ENCODE results near the gene SLC25A41.

SLC25A41 gene

DNA sequence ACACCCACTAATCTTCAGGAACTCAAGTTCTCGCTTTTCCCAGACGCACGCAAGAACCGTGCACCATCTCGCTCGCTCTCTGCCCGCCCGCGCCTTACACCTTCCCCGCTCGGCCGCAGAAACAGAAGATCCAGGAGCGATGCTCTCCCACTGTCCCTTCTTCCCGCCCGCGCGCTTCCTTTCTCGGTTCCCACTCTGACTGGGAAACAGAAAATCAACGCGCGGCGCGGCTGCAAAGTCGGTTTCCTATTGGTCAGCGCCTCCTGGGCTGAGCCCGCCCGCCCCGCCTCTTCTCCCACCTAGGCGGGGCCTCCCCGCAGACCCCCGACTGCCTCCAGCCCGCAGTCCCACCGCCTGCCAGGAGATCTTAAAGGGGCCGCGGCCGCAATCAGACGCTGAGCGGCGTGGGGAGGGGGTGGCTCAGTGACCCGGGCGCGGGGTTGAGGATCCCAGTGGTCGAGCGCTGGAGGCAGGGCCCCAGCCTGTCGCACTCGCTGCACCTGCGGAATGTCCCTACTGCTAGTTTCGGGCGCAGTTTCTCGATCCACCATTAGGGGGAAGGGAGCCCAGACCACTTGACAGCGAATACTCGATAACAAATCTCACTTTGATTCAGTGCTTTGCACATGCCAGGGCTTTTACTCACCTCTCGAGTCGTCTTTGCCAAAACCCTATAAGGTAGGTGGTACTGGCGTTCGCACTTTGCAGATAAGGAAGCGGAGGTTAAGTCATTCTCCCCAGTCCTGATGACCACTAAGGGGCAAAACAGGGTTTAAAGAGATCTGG lies 26.7 kb upstream of the SLC25A41 start:
- peak; percentile 45 to 99 (median 96) for DNase-seq

DNA sequence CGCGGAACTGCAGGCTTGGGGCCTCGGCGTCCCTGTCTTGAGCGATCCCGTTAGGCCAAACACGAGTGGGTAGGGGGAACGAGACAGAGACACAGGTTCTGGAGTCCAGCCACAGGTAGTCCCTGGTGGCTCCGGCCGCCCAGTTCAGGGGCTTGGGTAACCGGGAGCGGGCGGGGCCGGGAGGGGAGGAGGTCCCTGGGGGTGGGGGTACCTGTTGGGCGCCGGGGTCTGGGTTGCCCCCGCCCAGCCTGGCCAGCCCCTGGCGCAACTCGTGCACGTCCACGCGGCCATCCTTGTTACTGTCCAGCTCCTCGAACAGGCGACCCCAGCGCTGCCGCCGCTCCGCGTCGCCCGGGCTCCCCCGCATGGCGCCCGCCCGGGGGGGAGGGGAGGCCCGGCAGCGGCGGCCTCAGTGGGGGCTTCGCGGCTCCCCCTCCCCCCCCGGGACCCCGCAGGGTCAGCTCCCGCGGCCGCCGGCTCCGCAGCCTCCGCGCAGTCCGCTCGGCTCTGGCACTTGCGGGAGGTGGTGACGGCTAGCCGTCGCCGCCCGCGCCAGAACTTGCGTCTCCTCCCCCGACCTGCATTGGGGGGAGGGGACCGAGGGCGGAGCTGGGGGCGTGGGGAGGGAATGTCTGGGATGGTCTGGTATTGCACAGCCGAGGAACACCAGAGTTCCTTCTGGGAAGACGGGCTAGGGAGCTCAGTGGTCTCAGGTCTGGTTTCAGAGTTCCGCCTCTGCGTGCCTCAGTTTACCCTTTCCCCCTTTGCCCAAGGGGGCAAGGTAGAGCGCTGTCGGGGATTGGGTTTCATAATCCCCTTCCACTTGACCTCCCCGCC lies 25.9 kb upstream of the SLC25A41 start, which contains the start of gene SLC25A23:
Gene SLC25A23 (minus strand): TSS at position 531 of the 837 bp plus-strand sequence. CDS start 164 bp downstream, at position 367.
- DNase-seq: peak in 46 of 51 donors; percentile 25 to 91 (median 63)

DNA sequence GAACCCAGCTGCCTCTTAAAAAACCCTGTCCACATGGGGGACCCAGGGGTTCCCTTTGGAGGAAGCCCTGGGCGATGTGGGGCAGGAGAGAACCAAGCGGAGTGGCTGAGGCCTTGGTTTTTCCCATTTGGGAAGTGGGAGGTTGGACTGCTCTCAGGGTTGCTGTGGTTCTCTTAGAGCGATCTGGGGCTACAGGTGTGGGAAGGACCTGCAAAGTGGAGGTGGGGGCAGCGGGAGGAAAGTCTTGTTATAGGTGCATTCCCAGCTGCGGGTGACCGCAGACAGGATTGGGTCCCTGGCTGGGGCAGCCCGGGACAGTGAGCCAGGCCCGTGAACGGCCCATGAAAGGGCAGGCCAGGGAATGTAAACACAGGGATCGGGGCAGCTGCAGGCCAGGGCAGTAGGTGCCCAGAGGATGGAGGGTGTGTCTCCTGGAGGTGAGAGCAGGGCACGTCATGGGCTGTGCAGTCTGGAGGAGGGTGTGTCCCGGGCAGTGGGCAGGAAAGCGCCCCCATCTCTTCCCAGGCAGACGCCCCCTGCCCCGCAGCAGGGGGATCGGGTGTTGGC lies 25.2 kb upstream of the SLC25A41 start:
- peak in 2 of 51 donors; percentile 2 to 6 for DNase-seq

DNA sequence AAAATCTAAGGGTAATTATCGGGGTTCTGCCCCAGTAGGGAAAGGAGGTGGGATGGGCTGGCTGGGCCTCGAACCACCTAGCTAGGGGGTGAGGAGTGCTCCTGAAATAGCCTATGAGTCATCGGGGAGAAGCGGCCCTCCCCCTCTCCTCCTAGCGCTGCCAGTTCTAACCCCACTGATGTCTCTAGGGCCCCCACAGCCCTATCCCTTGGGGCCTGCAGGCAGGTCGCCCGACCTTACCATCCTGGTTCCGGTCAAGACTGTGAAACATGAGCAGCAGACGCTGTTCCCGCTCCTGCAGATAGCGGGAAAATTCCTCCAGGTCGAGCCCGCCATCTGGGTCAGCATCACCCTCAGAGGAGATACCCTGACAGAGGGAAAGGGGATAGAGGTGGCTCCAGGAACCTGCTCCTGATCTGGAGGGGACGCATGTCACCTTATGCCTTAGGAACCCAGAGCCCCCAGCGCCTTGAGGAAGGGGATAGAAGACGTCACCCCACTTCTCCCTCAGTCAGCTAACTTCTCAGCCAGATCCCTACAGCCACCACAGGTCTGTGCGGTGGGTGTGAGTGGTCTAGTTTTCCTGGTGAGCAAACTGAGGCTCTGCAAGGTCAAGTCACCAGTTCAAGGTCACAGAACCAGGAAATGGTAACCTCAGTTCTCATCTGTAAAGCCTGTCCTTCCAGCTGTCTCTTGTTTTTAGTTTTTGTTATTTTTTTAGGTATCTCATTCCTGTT lies 24.6 kb upstream of the SLC25A41 start:
- DNase-seq: no peak

DNA sequence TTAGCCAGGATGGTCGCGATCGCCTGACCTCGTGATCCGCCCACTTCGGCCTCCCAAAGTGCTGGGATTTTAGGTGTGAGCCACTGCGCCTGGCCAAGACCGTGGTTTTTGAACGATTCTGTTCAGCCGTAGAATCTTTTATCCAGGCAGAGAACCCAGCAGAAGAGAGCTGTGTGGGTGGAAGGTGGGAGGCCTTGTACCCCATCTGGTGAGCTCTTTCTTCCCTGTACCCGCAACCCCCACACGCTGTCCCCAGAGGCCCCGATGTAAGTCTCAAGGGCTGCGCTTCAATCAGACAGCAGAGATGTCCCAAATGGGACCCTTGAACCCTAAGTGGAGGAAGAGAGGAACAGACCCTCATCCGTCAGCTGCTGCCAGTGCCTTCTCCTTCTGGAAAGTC lies 22.4 kb upstream of the SLC25A41 start:
- DNase-seq: no peak

DNA sequence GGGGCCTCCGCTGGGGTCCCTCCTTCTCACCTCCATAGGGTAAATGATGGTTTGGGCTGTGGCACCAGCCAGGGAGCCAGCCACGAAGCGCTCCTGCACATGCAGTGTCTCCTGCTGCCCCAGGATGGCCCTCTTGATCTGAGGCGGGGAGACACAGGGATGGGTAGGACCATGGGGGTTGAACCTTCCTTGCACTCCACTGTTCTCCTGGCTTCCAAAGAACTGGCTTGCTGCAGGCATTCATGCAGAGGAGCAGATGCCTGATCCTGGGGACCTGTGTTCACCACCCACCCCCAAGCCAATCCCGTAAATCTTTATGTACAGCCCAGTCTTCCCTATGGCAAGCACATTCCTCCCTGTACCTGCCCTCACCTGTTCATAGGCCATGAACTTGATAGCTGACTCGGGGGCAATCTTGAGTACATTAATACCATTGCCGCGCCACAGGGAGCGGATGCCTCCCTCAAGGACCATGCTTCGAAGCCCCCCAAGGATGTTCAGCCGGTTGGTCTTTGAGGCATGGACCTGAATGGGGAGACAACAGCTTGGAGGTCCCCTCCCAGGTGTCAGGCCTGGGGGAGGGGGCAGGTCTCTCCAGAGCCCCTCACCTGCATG lies 20.5 kb upstream of the SLC25A41 start:
- DNase-seq: no peak

DNA sequence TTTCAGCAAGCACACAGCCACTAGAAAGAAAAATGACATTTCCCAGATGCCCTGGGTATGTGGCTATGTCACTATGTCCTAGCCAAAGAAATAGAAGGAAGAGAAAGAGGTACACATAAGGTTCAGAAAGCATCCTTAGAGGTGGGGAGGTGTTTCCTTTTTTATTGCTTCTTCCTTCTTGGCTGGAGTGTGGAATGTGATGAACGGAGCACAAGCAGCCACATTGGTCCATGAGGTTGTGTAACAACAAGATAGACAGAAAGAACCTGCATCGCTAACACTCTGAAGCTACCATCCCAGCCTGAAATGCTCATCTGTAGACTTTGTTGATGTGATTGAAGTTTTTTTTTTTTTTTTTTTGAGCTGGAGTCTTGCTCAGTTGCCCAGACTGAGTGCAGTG lies 19.3 kb upstream of the SLC25A41 start:
- DNase-seq: no peak

DNA sequence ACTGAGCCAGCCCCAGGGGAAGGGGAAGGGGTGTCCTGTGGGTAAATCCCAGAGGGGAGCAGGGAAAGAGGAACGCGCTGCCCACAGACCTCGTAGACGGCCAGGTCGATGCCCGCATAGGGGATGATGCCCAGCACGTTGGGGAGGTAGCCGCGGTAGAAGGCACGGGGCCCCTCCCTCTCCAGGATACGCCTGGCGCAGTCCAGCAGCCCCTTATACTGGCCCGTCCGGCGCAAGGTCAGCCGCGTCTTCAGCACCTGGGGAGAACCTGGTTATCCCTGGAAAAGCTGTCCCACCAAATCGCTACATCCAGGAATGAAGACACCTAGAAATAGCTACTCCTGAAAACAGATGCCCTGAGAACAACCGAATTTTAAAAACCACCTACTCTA lies 18.7 kb upstream of the SLC25A41 start:
- no peak for DNase-seq

DNA sequence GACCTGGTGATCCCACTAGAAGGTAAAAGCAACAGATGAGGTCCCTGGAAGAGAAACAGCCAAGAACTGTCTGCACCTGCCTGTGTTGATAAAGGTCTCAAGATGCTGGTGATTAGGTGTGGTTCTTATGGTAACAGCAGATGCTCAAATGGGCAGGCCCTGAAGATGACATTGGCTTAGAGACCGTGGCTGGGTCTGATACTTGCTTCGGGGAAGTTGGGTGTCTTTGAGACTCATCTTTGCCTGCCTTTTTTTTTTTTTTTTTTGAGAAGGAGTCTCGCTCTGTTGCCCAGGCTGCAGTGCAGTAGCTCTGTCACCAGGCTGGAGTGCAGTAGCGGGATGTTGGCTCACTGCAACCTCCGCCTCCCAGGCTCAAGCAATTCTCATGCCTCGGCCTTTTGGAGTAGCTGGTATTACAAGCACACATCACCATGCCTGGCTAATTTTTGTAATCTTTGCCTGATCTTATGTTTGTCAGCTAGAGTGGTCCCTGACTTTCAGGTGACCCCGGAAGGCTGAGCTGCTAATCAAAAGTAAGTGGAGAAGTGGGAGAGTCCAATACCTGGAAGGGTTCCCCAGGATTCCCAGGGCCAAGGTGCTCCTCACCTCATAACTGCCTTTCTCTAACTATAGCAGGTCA lies 18.1 kb upstream of the SLC25A41 start:
- no peak for DNase-seq

DNA sequence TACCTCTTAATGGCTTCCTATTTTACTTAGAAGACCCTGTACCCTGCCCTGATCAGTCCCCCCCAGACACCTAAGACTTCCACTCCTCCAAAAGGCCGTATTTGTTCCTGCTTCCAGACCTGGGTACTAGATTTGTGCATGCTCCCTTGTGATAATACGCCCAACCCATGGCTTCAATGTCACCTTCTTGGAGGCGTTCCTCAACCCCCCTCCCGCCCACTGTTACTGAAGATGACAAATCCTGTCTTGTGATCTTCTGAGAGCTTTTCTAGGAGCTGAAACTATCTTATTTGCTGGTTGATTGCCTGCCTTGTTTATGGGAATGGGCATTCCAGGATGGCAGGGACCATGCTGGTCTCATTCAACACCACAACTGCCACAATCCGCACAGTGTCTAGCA lies 16.6 kb upstream of the SLC25A41 start:
- peak in 1 of 51 donors; percentile 39 for DNase-seq

DNA sequence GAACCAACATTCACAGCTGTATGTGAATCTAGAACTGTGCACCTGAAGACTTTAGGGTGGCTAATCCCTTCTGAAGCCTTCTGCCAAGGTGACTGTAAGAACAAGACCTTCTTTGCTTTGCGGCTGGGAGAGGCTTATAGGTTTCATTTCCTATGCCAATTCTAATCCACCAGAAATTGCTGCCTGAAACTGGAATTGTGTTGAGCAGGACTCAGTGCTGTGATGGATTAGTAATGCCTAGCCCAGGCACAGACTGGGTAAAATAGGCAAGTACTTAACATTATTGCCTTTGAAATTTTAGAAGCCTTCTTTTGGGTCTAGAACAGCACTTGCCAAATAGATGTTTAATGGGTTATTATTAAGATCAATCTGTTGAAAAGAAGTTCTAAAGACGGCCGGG lies 14.5 kb upstream of the SLC25A41 start:
- DNase-seq: no peak

DNA sequence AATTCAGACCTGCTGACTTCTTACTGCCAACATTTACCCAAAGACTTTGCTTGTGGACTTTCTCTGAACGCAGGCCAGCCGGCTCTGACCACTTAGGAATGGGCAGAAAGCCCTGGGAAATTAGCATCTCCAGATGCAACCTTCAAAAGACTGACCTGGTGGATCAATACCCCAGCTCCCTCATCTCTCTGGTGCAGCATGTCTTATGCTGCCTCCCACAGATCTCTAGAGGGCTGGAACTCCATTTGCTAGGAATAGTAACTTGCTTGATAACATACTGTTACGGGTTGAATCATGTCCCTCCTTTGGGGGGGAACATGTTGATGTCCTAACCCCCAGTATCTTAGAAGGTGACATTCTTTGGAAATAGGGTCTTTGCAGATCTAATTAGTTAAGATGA lies 12.9 kb upstream of the SLC25A41 start:
- DNase-seq: no peak

DNA sequence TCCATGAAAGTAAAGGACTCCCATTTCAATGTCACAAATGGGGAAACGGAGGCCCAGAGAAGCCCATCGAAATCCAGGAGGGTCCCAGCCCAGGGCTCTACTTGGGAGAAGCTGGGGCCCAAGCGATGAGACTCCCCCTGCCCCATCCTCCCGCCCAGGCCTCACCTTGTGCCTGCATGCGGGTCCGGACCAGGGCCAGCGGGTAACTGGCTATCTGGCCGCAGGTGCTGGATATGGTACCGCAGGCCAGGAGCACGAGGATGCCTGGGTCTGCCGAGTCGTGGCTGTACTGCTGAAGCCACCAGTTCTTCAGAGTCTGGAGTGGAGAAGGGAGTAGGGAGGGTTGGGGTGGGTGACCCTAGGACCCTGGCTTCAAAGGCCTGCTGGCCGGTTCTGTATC lies 10.4 kb upstream of the SLC25A41 start:
- DNase-seq: no peak

DNA sequence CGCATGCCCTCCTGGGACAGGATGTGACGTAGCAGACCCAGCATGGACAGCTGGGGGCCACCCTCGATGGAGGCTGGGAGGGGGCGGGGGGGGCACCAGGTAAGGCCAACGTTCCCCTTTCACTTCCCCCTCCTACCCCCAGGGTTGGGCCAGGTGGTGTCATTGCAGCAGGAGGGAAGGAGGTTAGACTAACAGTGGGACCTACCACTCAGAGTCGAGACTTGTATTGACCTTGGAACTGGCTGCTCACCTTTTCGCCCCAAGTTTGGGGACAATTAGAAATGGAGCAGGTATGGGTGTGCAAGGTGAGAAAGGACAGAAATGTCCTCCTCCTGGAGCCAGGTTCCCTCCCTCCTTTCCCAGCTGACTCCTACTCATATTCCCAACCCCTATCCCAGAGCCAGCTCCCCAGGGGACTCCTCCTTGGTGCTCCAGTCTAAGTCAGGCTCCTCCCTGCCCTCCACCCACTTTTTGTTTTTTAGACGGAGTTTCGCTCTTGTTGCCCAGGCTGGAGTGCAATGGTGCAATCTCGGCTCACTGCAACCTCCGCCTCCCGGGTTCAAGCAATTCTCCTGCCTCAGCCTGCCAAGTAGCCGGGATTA lies 8.6 kb upstream of the SLC25A41 start:
- DNase-seq: no peak

DNA sequence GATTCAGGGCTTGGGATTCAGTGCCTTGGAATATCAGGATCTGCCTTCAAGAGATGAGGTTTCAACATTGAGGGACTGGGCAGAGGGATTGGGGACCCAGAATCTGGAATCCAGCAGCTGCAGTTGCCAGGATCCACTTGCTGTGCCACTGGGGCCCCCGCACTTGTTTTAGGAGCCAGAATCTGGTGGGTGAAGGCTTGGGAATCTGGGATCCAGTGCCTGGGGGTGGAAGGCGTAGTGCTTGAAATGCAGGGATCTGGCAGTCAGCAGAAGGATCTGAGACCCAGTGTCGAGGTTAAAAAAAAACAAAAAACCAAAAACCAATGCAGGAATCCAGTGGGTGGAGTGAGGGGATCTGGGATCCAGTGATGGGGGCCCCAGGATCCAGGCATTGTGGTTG lies 7.3 kb upstream of the SLC25A41 start:
- no peak for DNase-seq

DNA sequence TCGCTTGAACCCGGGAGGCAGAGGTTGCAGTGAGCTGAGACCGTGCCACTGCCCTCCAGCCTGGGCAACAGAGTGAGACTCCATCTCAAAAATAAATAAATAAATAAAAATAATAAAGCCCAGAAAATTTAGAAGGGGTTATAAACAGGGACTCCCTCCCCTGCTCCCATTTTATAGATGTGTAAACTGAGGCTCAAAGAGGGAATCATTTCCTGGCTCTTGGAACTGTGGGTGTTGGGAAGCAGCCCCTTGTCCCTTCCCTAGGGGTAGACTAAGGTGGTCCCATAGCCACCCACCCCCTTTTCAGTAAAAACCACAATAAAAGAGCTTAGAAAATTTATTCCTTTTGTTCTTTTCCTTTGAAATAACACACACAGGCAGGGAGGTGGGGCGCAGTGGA lies 6.2 kb upstream of the SLC25A41 start:
- no peak for DNase-seq

DNA sequence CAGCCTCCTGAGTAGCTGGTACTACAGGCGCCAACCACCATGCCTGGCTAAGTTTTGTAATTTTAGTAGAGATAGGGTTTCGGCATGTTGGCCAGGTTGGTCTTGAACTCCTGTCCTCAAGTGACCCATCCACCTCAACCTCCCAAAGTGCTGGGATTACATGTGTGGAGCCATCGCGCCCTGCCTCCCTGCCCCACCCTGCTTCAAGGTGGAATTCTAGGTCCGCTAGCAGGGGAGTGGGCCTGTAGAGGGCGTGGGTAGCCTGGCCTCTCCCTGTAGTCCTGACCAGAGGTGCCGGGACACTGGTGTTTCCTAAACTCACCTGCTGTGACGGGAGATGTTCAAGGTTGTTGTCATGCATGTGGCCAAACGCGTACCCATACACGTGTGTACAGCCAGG lies 398 bp downstream of the SLC25A41 start:
- no peak for DNase-seq

DNA sequence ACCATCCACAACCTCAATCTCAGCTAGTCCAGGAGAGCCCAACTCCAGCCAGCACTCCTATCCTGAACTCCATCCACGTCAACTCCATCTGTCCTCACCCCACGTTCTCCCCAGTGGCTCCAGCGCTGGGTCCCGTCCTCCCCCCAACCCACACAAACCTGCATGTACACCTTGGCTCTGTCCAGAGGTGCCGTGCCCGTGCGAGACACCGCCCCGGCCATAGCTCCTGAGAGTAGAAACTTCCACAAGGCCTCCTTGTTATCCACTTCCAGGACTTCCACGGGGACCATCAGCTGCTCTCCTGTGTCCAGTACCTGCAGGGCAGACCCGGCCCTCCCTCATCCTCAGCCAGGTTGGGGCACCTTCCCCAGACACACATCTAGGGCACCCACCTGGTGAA lies 1.7 kb downstream of the SLC25A41 start:
- DNase-seq: no peak

DNA sequence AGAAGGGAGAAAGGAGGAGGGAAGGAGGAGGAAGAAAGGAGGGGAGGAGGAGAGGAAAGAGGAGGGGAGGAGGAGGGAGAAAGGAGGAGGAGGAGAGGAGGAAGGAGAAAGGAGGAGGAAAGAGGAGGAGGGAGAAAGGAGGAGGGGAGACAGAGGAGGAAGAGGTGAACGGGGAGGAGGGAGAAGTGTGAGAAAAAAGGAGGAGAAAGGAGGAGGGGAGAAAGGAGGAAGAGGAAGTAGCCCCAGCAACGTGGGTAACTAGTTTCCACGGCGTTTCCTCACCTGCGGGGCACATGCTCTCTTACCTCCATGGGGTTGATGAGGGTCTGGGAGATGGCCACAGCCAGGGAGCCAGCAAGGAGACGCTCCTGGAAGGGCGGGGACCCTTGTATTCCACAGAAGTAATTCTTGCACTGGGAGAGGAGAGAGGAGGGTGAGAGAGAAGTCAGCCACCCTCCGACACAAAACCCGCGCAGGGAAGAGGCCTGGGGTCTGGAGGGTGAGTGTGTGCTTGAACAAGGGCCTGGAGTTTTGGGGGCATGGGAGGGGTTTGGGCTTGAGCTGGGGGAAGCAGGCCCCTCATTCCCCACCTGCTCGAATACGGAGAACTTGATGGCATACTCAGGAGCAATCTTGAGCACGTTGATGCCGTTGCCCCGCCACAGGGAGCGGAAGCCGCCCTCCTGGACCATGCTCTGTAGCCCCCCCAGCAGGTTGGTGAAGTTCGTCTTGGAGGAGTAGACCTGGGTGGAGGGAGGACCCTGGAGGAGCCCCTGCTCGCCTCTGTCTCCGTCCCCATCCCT lies 3.9 kb downstream of the SLC25A41 start:
- no peak for DNase-seq

All from hypothalamus (tissue), 51 donors.